ENCODE results near the gene RAB17. TPM values are rescaled to one million over a fixed set of nuclear protein-coding genes. Genes with fewer than 3 reads are reported as not detected.

The RAB17 gene
- total RNA-seq, 1 experiment from 2014 or later: 41.8 TPM

- CTCF ChIA-PET: no interaction called here
- BruUV-seq (replicated peaks): no TSS peak
Measured at GRCh38 chr2:237623428-237624403, 33.2 kb upstream of the RAB17 start.

More at GRCh38 chr2:237623428-237624403, 33.2 kb upstream of the RAB17 start:
- Histone ChIP-seq H3K9me3 (ENCODE audit: control insufficient read depth in 1 of 2, insufficient read depth in 1 of 2, low read depth in 1 of 2, low read length in 2 of 2) (no peaks in the 10 kb centered on the region), H2AFZ (ENCODE audit: low read depth, low read length, poor library complexity, severe bottlenecking) (no peak overlapping the region), H3K79me2 (ENCODE audit: insufficient read depth, low read length) (no peaks in the 10 kb centered on the region), H3K4me3 (replicated peaks in 1 of 2; ENCODE audit: low read depth in 1 of 2, low read length in 2 of 2) (no peak overlapping the region), H3K4me2 (ENCODE audit: low read length) (no peak overlapping the region), H3K9me2 (ENCODE audit: insufficient read depth) (no peaks in the 10 kb centered on the region), H3K27ac (ENCODE audit: low read depth, low read length) (no peak overlapping the region), H3K36me3 (ENCODE audit: control insufficient read depth in 1 of 2, insufficient read depth in 2 of 2, low read length in 2 of 2) (no peaks in the 10 kb centered on the region), H3K27me3 (ENCODE audit: insufficient read depth, low read length) (no peaks in the 10 kb centered on the region), H3K4me1 (ENCODE audit: control insufficient read depth in 1 of 2, insufficient read depth in 2 of 2, low read length in 2 of 2) (no peaks in the 10 kb centered on the region), H4K20me1 (ENCODE audit: insufficient read depth) (no peaks in the 10 kb centered on the region), H3K9ac (ENCODE audit: low read length) (no peak overlapping the region)
- TF ChIP-seq TCF7L2 (IDR thresholded peaks at IDR 0.05; ENCODE audit: borderline replicate concordance, extremely low read depth, insufficient read depth, insufficient read length) (no peak), JUND (IDR thresholded peaks at IDR 0.05) (no peak), CEBPB (IDR thresholded peaks at IDR 0.05; ENCODE audit: low read depth) (no peak), CBX3 (IDR thresholded peaks at IDR 0.05; ENCODE audit: low read depth) (no peak), EZH2 (IDR thresholded peaks at IDR 0.05) (no peak), RAD21 (IDR thresholded peaks at IDR 0.05; ENCODE audit: low read depth) (no peak), SIN3A (IDR thresholded peaks at IDR 0.05; ENCODE audit: low read depth) (no peak), SRF (IDR thresholded peaks at IDR 0.05; ENCODE audit: low read depth) (no peak), EZH2phosphoT487 (IDR thresholded peaks at IDR 0.05; ENCODE audit: borderline replicate concordance) (no peak)
- TF ChIP-seq, protein P1, sequence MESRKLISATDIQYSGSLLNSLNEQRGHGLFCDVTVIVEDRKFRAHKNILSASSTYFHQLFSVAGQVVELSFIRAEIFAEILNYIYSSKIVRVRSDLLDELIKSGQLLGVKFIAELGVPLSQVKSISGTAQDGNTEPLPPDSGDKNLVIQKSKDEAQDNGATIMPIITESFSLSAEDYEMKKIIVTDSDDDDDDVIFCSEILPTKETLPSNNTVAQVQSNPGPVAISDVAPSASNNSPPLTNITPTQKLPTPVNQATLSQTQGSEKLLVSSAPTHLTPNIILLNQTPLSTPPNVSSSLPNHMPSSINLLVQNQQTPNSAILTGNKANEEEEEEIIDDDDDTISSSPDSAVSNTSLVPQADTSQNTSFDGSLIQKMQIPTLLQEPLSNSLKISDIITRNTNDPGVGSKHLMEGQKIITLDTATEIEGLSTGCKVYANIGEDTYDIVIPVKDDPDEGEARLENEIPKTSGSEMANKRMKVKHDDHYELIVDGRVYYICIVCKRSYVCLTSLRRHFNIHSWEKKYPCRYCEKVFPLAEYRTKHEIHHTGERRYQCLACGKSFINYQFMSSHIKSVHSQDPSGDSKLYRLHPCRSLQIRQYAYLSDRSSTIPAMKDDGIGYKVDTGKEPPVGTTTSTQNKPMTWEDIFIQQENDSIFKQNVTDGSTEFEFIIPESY (IDR thresholded peaks at IDR 0.05; ENCODE audit: extremely low read depth, insufficient replicate concordance, low read length): no peak
- ChIA-PET RAD21 (ENCODE audit: low non-redundant PET in 1 of 2, low total read pairs in 2 of 2, uncharacterized antibody in 2 of 2, unreplicated experiment in 2 of 2) (no interaction called here), POLR2A (interaction anchor here (1.0 kb wide), 1 partner anchor 475 kb away, joined by 3 read pairs; no protein-coding TSS in a partner anchor)
- no peak for DNase-seq (ENCODE audit: low read depth, low spot score)
- no peak for ATAC-seq
- intact Hi-C loops (cut with micrococcal nuclease): no loop called here
